ENCODE results near the gene ST8SIA4.

ST8SIA4 gene

GRCh38 chr5:100832252-100833230 is 70.5 kb downstream of the ST8SIA4 start:
- DNase-seq (ENCODE audit: low read depth), result no peak
- TF ChIP-seq MAX (IDR thresholded peaks at IDR 0.05; ENCODE audit: low read depth, low read length), result no peak
- TF ChIP-seq MYC (IDR thresholded peaks at IDR 0.05; ENCODE audit: low read depth, low read length), result no peak
- no peak for TF ChIP-seq CTCF (IDR thresholded peaks at IDR 0.05; ENCODE audit: low read depth, low read length)
- TF ChIP-seq POLR2A (IDR thresholded peaks at IDR 0.05; ENCODE audit: extremely low read depth, insufficient read length), result no peak
- no peak overlapping the region for H3K4me3 ChIP-seq (ENCODE audit: low read depth, low read length)

GRCh38 chr5:100828898-100829356 is 74.2 kb downstream of the ST8SIA4 start:
- no peak overlapping the region for H3K4me3 ChIP-seq (ENCODE audit: low read depth, low read length)
- TF ChIP-seq POLR2A (IDR thresholded peaks at IDR 0.05; ENCODE audit: extremely low read depth, insufficient read length) (no peak), MAX (IDR thresholded peaks at IDR 0.05; ENCODE audit: low read depth, low read length) (no peak), MYC (IDR thresholded peaks at IDR 0.05; ENCODE audit: low read depth, low read length) (no peak), CTCF (IDR thresholded peaks at IDR 0.05; ENCODE audit: low read depth, low read length) (no peak)
- no peak for DNase-seq (ENCODE audit: low read depth)

- TF ChIP-seq CTCF (IDR thresholded peaks at IDR 0.05; ENCODE audit: low read depth, low read length) (no peak), POLR2A (IDR thresholded peaks at IDR 0.05; ENCODE audit: extremely low read depth, insufficient read length) (no peak), MYC (IDR thresholded peaks at IDR 0.05; ENCODE audit: low read depth, low read length) (no peak), MAX (IDR thresholded peaks at IDR 0.05; ENCODE audit: low read depth, low read length) (no peak)
- no peak overlapping the region for H3K4me3 ChIP-seq (ENCODE audit: low read depth, low read length)
- peak; percentile 46 for DNase-seq (ENCODE audit: low read depth)
These were observed 74.8 kb downstream of the ST8SIA4 start for GRCh38 chr5:100828071-100828897.

GRCh38 chr5:100827481-100827889 is 75.6 kb downstream of the ST8SIA4 start:
- no peak for TF ChIP-seq POLR2A (IDR thresholded peaks at IDR 0.05; ENCODE audit: extremely low read depth, insufficient read length)
- TF ChIP-seq MAX (IDR thresholded peaks at IDR 0.05; ENCODE audit: low read depth, low read length), result no peak
- TF ChIP-seq MYC (IDR thresholded peaks at IDR 0.05; ENCODE audit: low read depth, low read length), result no peak
- TF ChIP-seq CTCF (IDR thresholded peaks at IDR 0.05; ENCODE audit: low read depth, low read length), result no peak
- DNase-seq (ENCODE audit: low read depth), result no peak
- no peak overlapping the region for H3K4me3 ChIP-seq (ENCODE audit: low read depth, low read length)

- no peak for TF ChIP-seq MYC (IDR thresholded peaks at IDR 0.05; ENCODE audit: low read depth, low read length)
- no peak for TF ChIP-seq CTCF (IDR thresholded peaks at IDR 0.05; ENCODE audit: low read depth, low read length)
- no peak for TF ChIP-seq POLR2A (IDR thresholded peaks at IDR 0.05; ENCODE audit: extremely low read depth, insufficient read length)
- no peak for TF ChIP-seq MAX (IDR thresholded peaks at IDR 0.05; ENCODE audit: low read depth, low read length)
These were observed 76.9 kb downstream of the ST8SIA4 start for GRCh38 chr5:100826133-100826532.

More at GRCh38 chr5:100826133-100826532, 76.9 kb downstream of the ST8SIA4 start:
- H3K4me3 ChIP-seq (ENCODE audit: low read depth, low read length), result no peak overlapping the region
- no peak for DNase-seq (ENCODE audit: low read depth)
